GM21825 (cell line): ENCODE results near the gene CCDC102A.
A peak's percentile ranks its signal among the peaks of the same experiment; 100 is the strongest.
"Not testable (repeated sequence)": the region's sequence is repeated elsewhere in the genome, so short reads cannot be mapped to it uniquely, and the experiment has no call there.

Source experiments
- ATAC-seq: cut with Tn5 transposase; IDR thresholded peaks from one replicate; pipeline ENCODE4 v1.9.1; 2021; ENCODE audit warnings: mild to moderate bottlenecking, moderate library complexity; ENCODE audit not compliant: unreplicated experiment

CCDC102A gene

GRCh38 chr16:57536306-57537193, at the start of gene CCDC102A:
Gene CCDC102A (minus strand): TSS chr16:57536571. CDS start chr16:57529177, 7,394 bp downstream.
- peak; percentile 17 for ATAC-seq

DNA sequence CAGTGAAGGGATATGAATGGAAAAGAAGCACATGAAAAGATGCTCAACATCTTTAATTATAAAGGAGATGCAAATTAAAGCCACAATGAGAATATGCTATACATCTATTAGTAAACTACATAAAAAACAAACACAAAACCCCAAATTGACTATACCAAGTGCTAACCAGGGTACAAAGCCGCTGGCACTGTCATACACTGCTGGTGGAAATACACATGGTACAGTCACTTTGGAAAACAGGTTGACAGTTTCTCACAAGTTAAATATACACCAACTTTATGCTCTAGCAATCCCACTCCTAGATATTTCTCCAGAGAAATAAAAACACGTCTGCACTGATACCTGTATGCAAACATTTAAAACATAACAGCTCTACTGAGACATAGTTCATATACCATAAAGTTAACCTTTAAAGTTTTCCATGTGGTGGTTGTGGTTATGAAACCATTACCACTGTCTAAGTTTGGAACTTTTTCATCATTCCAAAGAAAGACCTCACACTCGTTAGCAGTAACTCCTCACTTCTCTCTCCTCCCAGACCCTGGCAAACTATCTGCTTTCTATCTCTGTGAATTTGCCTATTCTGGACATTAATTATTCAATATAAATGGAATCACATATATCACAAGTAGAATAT, 48.8 kb upstream of the CCDC102A start:
- no peak for ATAC-seq

- no peak for ATAC-seq
Measured at GRCh38 chr16:57579361-57579665, 42.9 kb upstream of the CCDC102A start.

DNA sequence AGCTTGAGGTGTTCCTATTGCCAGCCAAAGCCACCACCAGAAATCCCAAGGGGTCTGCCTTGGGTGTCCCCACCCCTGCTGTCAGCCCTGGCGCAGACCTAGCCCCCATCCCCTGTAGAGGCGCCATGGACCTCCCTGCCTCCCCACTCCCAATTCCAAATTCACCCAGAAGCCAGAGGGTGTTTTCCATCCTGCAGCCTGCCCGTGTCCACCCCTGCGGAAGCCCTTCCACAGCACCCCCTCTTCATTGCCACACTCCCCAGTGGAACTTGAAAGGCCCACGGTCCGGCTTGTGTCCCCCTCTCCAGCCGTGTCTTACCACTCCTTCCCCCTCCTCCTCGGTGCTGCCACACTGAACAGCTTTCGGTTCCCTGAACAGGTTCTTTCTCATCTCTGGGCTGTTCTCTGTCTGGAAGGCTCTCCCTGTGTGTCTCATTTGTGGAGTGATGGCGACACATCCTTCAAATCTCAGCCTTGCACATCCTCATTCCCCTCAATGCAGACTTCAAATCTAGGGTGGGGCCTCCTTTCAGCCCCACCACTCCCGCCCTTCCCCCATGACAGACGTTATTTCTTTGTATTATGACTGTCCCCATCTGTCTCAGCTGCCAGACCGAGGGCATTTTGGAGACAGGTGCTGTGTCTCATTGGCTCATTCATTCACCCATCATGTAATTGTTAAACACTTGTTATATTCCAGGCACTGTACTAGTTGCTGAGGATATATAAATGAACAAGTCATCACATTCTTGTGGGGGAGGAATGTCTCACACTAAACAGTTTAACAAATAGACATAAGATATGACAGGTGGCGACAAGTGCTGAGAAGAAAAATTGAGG, 42.4 kb upstream of the CCDC102A start:
- ATAC-seq = no peak

DNA sequence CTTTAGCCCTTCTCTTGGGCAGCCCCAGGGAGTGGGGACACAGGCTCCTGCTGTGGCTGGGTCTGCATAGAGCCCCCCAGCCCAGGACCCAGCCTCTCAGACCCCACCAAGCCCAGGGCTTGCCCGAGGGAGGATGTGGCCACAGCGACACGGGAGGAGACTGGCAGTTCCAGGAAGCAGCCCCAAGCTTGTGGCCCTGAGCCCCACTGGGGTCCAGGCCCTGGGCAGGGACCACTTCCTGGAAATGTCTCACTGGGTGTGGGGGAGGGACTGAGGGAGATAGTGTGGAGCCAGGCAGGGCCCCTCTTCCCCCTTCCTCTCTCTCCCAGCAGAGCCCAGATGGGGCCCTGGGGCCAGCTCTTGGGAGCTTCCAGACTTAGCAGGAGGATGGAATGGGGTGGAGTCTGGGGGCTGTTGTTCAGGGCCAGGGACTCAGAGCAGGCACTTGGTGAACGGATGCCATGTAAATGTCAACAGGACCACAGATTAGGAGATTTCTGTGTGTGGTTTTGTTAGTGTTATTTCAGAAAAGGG, 41.4 kb upstream of the CCDC102A start:
- no peak for ATAC-seq

DNA sequence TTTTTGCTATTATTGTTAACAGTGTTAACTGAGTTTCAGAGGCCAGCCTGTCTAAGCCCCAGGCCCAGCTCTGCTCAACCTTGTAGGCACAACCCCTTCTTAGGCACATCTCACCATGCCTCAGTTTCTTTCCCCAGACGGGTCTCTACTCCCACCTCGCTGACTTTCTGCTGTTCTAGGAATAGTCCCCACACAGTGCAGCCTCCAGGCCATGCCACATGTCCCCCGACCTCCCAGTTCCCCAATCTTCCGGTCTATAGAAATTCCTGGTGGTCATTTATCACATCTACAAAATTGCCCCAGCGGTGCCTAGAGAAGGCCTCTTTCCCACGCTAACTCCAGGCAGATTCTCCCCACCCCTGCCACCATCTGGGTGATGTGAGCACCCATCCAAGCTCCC, 40.8 kb upstream of the CCDC102A start:
- no peak for ATAC-seq

- peak; percentile 63 for ATAC-seq
Measured at GRCh38 chr16:57576429-57576870, 40.1 kb upstream of the CCDC102A start.

- no peak for ATAC-seq
Measured at GRCh38 chr16:57575468-57576277, 39.3 kb upstream of the CCDC102A start.

- ATAC-seq = no peak
Measured at GRCh38 chr16:57574646-57575467, 38.5 kb upstream of the CCDC102A start.

DNA sequence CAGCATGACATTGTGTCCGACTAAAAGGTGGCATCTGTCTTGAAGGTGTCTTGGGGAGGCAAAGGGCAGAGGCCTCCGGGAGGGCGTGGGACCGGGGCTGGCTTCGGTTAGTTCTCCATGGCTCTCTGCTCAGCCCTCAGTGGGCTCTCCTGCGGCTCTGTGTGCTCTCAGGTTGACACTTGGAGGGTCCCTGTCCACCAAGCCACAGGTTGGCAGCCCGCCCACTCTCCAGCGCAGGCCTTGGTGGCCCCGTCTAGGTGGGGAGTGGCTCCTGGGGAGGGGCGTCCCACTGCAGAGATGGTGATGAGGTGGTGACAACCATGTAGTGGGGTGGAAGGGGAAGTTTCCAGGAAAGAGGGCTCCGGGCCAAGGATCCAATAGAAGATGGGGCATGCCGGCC, 37.7 kb upstream of the CCDC102A start:
- no peak for ATAC-seq

GRCh38 chr16:57572978-57573728, 36.8 kb upstream of the CCDC102A start:
- ATAC-seq = no peak

DNA sequence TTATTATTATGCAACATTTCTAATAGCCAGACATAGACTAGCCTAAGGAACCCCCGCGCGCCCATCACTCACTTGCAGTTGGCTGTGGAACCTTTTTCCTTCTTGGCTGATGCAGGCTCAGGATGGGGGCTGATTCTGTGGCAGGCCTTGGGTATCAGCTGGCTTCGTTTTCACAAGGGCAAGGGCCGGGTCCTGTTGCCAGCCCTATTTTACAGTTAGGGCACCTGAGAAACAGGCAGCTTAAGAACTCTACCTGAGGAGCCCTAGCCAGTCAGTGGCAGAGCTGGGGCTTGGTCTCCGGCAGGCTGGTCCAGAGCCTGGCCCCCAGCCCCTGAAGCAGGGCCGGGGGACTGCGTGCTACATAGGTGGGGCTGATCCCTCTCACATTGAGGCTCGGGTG, 34.7 kb upstream of the CCDC102A start:
- no peak for ATAC-seq

DNA sequence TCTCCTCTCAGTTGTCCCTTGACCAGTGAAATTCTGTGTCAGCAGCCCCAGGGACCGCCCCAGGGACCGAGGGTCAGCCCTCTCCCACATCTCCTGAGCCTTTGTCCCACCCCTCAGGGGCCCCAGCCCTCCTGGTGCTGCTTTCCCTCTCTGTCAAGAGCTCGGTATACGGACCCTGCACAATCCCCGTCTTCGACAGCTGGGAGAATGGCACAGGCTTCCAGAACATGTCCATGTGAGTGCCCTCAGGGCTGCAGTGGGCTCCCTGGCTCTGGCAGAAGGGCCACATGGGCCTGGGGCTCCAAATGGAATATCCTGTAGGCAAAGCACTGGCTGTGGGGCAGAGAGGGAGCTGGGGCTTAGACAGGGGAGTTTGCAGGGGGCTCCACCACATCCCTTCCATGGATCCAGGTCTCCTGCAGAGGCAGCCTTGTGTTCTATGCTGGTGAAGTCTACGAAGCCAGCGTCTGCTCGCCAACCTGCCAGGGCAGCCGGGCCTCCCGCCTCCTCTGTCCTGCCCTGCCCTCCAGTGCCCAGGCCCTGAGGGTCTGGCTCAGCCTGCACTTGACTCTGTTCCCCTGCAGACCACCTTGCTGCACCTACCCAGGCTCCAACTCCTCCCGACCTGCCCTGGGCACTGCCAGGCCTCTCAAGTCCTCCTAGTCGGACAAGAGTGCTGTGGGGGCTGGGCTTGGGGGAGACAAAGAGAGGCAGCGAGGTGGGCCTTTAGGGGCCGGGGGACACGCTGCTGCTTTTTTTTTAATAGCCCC, 34.1 kb upstream of the CCDC102A start:
- ATAC-seq = no peak

DNA sequence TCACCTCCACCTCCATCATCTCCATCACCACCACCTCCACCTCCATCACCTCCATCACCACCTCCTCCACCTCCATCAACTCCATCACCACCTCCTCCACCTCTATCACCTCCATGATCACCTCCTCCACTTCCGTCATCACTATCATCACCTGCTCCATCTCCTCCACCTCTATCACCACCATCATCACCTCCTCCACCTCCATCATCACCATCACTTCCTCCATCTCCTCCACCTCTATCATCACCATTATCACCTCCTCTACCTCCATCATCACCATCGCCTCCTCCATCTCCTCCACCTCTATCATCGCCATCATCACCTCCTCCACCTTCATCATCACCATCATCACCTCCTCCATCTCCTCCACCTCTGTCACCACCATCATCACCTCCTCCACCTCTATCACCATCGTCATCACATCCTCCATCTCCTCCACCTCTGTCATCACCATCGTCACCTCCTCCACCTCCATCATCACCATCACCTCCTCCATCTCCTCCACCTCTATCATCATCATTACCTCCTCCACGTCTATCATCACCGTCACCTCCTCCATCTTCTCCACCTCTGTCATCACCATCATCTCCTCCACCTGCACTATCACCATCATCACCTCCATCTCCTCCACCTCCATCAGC, 33.1 kb upstream of the CCDC102A start:
- ATAC-seq = no peak

DNA sequence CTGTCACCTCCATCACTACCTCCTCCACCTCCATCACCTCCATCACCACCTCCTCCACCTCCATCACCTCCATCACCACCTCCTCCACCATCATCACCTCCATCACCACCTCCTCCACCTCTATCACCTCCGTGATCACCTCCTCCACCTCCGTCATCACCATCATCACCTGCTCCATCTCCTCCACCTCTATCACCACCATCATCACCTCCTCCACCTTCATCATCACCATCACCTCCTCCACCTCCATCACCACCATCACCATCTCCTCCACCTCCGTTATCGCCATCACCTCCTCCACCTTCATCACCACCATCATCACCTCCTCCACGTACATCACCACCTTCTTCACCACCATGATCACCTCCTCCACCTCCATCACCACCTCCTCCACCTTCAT, 32.4 kb upstream of the CCDC102A start:
- ATAC-seq = not testable (repeated sequence)

GRCh38 chr16:57568173-57568678, 31.9 kb upstream of the CCDC102A start:
- no peak for ATAC-seq

DNA sequence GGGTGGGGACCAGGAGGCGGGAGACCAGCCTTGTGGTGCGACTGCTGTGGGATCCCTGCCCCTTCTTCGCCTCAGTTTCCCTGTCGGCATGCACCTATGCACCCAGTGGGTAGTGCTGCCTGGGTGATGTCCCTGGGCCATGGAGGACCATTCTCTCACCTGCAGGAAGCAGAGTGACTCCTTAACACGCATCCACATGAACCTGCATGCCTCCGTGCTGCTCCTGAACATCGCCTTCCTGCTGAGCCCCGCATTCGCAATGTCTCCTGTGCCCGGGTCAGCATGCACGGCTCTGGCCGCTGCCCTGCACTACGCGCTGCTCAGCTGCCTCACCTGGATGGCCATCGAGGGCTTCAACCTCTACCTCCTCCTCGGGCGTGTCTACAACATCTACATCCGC, 31.3 kb upstream of the CCDC102A start:
- no peak for ATAC-seq
